CD4-positive, alpha-beta T cell treated with Interleukin-6 at 100 ng/mL for 8 hours (primary cell): ENCODE results near the gene ATXN1L.
A peak's percentile ranks its signal among the peaks of the same experiment; 100 is the strongest.
"Not testable (repeated sequence)": the region's sequence is repeated elsewhere in the genome, so short reads cannot be mapped to it uniquely, and the experiment has no call there.

Experiments used
- DNase-seq: peaks from one replicate; pipeline ENCODE4 v3.0.0-alpha.2; 2020; ENCODE audit warnings: mixed read lengths, low spot score

ATXN1L gene, protein sequence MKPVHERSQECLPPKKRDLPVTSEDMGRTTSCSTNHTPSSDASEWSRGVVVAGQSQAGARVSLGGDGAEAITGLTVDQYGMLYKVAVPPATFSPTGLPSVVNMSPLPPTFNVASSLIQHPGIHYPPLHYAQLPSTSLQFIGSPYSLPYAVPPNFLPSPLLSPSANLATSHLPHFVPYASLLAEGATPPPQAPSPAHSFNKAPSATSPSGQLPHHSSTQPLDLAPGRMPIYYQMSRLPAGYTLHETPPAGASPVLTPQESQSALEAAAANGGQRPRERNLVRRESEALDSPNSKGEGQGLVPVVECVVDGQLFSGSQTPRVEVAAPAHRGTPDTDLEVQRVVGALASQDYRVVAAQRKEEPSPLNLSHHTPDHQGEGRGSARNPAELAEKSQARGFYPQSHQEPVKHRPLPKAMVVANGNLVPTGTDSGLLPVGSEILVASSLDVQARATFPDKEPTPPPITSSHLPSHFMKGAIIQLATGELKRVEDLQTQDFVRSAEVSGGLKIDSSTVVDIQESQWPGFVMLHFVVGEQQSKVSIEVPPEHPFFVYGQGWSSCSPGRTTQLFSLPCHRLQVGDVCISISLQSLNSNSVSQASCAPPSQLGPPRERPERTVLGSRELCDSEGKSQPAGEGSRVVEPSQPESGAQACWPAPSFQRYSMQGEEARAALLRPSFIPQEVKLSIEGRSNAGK

DNA sequence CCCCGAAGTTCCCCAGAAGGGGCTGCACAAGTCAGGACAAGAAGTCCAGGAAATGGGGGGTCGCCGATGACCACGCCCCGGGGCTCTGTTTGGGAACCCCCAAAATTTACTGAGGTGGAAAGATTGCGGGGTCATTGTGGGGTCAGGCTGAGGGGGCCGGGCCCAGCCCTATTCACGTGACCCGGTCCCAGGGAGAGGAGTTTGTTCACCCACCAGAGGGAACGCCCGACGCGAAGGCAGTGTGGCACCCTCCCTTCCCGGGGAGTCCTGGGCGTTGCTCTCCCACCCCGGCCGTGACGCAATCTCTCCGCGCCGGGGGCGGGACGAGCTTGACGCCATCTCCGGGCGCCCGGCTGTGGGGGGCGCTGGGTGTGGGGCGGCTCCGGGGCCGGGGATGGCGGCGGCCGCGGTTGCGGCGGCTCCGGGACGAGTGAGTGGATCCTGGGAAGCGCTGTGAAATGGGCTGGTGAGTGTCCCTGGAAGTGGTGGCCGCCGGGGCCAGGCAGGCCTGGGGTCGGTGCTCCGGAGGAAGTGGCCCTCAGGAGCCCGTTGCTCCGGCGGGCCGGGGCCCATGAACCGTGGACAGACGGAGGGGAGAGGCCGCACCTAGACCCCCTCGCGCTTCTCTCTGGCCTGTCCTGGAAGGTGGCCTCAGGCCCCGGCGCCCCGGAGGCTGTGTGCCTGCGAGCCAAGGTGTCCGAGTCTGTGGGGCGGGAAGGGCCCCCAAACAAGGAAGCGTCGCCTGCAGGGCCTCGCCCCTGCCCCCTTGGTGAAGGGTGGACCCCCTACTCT, at the start of gene ATXN1L:
Gene ATXN1L, plus strand, starts transcription at position 338 of the 792 bp plus-strand sequence. CDS start 3,765 bp downstream, outside the sequence.
- peak; percentile 88 for DNase-seq

DNA sequence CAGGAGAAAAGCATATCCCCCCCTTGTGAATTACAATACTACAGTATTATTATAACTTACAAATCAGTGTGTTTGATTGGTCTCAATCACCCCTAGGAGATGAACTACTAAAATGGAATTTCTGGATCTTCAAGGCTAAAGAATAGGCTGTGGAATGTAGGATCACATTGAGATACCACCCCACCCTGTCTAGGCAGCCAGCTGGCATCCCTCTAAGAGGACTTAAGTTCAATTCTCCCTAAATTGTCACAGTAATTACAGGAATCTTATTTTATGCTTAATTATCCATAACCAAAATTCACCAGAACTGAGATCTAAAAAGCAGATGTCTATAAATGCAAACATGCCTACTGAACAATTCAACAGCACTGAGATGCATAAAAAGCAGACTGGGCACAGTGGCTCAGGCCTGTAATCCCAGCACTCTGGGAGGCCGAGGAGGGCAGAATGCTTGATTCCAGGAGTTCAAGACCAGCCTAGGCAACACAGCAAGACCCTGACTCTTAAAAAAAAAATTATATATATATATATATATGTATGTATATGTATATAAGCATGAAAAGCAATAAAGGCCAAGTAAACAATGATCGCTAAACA, 49.2 kb upstream of the ATXN1L start:
- DNase-seq: no peak

DNA sequence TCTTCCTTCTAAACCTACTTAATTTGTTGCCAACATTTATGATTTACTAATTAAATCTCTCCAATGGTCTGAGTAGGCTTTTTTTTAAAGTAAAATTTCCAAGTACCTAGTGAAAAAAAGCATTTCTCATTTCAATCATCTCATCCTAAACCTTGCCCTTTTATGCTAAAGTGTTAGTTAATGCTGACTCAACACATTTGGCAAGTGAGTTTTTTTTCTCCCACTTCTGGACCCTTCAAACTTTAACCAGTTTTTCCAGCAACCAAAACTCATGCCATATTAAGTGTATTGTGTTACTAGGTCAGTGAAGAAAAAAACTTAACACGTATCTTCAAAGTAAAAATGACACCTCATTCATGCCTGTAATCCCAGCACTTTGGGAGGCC, 42.5 kb upstream of the ATXN1L start:
- DNase-seq: no peak

DNA sequence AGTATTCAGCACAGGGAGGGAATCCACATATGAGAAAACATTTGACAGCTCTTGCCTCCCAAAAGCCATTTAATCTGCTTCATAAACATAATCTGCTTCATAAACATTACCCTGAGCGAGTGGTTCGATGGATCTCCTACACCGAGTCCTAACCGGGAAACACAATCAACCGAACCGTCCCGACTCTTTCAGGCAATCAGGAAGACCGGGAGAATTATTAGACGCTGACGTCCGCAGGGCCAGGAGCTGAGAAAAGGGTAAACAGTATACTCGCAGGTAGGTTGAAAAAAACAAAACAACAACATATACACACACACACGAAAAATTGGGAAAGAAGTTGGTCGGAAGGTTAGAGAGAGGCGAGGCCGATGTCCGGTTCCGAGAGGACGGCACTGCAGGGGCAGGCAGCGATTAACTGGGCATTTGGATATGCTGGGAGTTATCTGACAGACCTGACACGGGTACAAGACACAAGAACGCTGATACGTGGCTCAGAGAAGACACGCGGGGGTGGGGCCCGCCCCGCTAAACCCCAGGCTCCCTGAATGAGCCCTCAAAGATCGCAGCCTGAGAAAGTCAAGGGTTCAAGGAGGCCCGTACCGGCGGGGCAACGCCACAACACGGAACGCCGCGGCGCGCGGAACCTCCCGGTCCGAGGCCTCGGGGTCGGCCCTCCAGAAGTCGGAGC, 37.7 kb upstream of the ATXN1L start:
- peak; percentile 11 for DNase-seq

DNA sequence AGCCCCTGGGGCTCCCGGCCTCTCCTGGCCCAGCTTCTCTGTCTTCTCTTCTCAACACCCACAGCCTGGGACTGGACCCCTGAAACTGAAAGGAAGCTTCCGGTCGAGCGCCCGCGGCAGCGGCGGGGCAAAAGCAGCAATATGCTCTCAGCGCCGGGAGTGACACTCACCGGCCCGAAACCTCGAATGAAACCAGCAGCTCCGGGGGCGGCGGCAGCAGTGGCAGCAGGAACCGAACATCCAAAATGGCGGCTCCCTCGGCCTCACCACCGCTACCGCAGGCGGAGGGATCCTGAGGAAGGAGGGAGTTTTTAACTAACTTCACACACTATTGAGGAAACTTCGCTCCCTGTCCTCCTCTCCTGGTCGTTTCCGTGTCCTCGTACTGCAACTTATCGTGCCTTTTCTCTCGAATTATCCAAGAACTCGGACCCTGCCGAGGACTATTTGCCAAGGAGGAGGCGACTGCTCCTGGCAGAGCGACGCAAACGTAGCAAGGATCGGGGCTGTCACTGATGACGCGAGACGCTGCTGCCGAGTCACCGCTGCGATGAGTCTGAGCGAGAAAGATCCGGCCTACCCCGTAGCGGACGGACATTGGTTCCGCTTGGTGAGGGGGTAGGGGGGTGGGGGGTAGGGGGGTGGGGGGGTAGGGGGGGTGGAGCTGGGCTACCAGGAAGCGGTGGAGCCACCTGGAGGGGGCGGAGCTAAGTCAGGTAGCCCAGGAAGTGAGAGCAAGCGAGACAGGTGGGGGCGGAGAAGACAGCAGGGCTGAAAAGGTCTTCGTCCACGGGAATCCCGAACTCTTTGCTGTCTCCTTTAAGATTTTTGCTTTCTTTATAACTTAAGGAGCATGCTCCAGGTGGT, 37.0 kb upstream of the ATXN1L start, which contains the start of gene AP1G1:
Gene AP1G1, minus strand, starts transcription at position 242 of the 867 bp plus-strand sequence. CDS start 19,355 bp downstream, outside the sequence.
- DNase-seq: peak; percentile 96

DNA sequence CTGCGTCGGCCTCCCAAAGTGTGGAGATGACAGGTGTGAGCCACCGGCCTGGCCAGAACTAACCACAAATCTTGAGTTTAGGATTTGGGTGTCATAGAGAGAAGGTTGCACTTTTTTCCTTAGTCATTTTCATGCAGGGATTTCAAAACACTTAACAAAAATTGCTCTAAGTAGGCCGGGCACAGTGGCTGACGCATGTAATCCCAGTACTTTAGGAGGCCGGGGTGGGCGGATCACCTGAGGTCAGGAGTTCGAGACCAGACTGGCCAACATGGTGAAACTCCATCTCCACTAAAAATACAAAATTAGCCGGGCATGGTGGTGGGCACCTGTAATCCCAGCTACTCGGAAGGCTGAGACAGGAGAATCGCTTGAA, 35.6 kb upstream of the ATXN1L start:
- DNase-seq: not testable (repeated sequence)

DNA sequence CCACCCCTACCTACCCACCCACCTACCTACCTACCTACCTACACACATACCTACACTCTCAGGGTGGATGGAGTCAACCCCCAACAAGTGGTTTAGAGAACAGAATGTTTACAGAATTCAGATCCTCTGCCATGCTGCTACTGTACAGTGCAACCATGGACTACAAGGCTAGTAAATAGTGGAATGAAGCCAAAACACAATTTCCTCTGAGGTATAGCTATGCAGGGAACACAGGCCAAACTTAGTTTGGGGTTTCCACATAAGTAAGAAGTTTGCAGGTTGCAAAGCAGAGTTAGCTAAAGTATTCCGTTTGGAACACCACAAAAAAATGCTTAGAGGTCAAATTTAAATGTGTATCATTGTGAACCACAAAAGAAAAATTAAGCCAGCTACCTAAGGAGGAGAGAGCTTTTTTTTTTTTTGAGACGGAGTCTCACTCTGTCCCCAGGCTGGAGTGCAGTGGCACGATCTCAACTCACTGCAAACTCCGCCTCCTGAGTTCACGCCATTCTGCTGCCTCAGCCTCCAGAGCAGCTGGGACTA, 34.4 kb upstream of the ATXN1L start:
- DNase-seq: peak; percentile 14

DNA sequence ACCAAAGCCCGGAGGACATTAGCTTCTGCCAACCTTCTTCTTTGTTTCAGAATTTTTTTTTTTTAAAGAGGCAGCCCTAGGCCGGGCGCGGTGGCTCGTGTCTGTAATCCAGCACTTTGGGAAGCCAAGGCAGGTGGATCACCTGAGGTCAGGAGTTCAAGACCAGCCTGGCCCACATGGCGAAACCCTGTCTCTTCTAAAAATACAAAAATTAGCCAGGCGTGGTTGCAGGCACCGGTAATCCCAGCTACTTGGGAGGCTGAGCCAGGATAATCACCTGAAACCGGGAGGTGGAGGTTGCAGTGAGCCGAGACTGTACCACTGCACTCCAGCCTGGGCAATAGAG, 28.6 kb upstream of the ATXN1L start:
- not testable (repeated sequence) for DNase-seq

DNA sequence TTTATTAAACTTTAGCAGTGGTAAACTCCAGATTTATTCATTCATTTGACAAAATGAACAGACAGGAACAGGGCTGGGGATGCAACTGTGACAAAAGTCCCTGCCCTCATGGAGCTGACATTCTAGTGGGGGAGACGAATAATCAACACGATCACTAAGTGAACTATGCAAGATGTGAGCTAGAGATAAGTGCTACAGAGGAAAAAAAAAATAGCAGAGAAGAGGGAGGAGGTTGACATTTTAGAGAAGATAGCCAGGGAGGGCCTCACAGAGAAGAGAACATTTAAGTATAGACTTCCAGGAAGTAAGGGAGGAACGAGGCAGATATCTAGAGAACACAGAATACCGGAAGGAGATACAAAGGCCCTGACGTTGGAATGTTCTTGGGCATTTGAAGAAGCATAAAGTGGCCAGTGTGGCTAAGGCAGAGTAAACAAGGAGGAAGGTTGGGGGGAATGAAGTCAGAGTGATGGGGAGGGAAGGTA, 19.2 kb upstream of the ATXN1L start:
- DNase-seq: no peak

DNA sequence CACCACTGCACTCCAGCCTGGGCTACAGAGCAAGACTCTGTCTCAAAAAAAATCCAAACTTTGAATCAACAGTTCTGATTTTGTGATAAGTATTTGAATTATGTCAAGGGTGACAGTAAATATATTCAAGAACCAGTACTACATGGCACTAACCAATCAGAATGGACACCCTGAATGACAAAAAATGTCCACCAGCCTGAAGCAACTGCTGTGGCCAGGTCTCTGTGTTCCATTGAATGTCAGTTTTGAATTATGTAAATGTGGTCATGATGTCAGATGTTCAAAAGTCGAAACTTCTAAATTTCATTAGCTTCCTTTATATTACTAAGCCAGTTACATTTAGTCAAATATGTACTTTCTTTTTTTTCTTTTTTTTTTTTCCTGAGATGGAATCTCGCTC, 15.4 kb upstream of the ATXN1L start:
- no peak for DNase-seq

DNA sequence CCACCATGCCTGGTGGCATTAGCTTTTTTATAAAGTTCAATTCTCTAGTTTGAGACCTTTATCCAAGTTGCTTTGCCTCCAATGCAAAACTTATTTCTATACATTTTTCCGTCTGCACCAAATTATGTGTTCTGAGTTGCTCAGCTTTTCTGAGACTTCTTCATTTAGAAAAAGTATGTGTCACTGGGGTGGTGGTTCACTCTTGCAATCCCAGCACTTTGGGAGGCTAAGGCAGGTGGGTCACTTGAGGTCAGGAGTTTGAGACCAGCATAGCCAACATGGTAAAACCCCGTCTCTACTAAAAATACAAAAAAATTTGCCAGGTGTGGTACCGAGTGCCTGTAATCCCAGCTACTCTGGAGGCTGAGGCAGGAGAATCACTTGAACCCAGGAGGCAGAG, 14.1 kb upstream of the ATXN1L start:
- DNase-seq: not testable (repeated sequence)

DNA sequence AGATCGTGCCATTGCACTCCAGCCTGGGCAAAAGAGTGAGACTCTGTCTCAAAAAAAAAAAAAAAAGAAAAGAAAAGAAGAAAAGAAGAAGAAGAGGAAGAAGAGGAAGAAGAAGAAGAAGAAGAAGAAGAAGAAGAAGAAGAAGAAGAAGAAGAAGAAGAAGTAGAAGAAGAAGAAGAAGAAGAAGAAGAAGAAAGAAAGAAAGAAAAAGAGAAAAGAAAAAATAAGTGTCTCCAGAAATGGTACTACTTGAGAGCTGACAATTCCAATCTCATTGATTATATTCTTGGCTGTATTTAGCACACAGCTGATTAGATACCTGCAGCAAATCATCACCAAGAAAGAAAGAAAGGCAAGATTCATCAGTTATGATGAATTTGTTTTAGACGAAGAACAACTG, 13.7 kb upstream of the ATXN1L start:
- not testable (repeated sequence) for DNase-seq

DNA sequence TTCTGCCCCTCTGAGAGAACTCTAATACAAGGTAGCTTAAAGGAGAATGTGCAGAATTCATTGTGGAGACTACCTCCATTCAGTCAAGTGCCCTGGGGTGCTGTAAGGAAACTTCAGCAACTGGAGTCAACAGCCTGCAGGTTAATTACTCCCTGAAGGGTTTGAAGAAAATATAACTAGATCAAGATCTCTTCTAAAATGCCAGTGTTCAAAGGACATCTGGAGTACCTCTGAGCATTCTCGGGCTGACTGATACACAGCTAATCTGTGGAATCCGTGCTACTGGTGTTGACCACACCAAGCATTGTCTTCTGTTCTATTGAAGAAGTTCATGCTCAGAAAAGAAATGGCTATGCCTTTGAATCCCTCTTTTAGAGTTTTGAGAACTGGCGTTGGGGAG, 11.5 kb upstream of the ATXN1L start:
- DNase-seq: no peak

DNA sequence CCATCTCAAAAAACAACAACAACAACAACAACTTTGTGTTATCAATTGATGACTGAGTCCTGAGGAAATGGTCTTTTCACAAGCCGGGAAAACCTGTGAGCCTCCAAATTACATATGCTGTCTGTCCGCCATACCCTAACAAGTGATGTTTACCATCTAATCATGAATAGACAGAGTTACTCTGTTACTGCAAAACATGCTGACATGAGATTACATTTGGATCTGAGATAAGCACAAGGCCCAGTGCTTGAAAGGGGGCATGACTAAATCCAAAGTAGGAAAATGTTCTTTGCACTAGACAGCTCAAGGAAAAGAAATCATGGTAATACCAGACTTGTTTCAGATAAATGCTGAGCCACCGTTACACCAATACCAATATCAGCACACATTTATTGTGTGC, 8.6 kb upstream of the ATXN1L start:
- DNase-seq: no peak

DNA sequence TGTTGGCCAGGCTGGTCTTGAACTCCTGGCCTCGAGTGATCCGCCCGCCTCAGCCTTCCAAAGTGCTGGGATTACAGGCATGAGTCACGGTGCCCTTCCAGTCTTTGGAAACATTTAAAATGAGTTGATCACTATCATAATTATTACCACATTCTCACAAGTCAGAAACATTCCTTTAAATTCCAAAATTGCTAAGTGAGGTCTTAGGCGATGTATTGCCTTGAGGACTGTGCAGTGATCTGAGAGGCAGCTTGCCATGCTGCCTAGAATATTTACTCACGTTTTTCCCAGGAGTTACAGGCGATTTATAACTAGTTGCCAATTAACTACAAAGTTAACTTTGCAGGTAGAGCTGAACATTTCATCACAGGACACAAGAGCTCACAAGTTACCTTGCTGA, 5.7 kb upstream of the ATXN1L start:
- DNase-seq: no peak

DNA sequence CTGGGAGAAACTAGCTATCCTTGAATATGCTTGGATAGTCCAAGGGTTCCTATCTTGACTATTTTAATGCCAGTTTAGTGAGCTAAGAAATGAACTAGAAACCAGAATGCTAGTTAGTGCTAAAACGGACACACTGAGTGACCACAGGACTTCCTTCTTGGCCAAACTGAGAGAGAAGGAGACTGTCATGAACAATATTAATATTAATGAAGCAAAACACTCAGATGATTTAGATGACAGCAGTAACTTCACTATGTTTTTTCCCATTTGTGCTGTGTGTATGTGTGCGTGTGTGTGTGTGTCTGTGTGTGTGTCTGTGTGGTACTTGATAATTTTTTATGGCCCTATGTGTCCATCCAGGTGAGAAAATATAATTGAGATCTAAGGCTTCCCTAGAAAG, 2.2 kb upstream of the ATXN1L start:
- DNase-seq: no peak

DNA sequence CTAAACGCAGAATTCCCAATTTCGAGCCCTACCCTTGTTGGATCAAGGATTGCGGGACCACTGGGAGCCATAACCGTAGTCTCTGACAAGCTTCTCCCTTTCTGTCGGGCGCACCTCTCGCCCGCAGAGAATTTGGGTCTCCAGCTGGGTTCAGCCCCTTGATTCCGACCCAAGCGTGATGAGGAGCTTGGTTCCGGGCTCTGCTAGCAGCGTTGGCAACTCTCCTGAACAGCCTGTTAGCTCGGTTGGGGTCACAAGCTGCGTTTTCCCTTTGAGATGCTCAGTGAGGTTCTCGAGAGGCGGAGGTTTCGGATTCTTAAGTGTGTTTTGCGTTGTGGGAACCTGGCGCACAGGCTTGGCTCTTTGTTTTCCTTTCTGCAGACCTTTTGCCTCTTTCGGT, 655 bp downstream of the ATXN1L start:
- DNase-seq: no peak

DNA sequence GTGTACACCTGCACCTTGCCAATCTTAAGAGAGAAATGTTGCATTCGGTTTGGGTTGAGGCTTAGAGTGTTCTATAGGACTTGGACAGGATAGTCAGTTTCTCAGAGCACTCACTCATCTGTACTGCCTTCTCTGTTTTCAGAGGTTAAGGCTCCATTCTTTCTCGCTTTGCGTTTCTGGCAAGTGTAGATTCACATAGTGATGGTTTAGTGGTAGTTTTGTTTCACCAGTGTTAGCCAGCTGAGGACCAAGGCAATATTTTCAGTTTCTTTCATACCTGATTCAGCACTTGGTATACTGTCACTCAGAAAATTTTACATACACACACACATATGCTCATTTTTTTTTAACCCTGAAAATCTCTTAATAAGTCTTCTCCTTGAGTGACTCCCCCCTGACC, 1.3 kb downstream of the ATXN1L start:
- DNase-seq: no peak

DNA sequence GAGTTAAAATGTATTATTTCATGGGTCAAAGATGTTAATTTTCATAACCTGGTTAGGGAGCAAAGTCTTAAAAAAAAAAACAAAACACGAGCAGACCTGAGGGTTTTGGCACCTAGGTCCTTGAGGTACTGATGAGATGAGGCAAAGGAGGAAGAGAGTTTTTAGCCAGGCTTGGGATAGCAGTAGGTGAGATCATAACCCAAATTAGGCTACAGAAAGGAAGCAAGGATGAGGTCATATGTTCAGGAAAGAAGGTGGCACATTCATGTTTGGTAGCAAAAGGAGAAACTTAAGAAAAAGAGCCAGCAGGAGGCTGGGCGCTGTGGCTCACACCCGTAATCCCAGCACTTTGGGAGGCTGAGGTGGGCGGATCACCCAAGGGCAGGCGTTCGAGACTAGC, 2.8 kb downstream of the ATXN1L start:
- no peak for DNase-seq

DNA sequence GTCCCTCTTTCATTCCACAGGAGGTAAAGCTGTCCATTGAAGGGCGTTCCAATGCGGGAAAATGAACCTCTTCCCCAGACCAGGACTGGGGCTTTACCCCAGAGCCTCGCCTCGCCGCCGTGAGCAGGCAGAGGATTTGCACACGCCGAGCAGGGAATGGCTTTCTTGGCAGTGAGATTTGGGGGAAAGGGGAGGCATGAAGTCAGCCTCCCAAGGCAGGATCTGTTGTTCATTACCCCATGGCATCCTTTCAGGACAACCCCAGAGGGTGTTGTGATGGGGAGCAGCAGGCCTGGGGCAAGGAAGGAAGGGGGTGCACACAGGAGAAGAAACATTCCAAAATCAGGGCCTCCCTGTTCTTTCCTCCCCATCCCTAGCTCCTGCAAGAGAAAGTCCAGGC, 6.0 kb downstream of the ATXN1L start:
- no peak for DNase-seq
